Measurements from ENCODE around the gene RAD51B. TPM values are rescaled to one million over a fixed set of nuclear protein-coding genes. Genes with fewer than 3 reads are reported as not detected.
A peak's percentile ranks its signal among the peaks of the same experiment; 100 is the strongest.

RAD51B gene
- total RNA-seq, 4 donors from 2014 or later: 19.6 to 39.7 (median 25.4) TPM

GRCh38 chr14:68510201-68511128, 690.9 kb downstream of the RAD51B start:
- Histone ChIP-seq H3K4me1 (peaks cover 87% of the 10 kb centered on the region), H3K36me3 (no peaks in the 10 kb centered on the region), H3K27me3 (no peaks in the 10 kb centered on the region), H3K4me3 (no peak overlapping the region), H3K27ac (peak overlapping the region; percentile 78), H3K9me3 (no peaks in the 10 kb centered on the region)
- TF ChIP-seq EP300 (IDR thresholded peaks at IDR 0.05) (no peak), POLR2AphosphoS5 (IDR thresholded peaks at IDR 0.05) (no peak), POLR2A (IDR thresholded peaks at IDR 0.05) (no peak)
- TF ChIP-seq, protein P1, sequence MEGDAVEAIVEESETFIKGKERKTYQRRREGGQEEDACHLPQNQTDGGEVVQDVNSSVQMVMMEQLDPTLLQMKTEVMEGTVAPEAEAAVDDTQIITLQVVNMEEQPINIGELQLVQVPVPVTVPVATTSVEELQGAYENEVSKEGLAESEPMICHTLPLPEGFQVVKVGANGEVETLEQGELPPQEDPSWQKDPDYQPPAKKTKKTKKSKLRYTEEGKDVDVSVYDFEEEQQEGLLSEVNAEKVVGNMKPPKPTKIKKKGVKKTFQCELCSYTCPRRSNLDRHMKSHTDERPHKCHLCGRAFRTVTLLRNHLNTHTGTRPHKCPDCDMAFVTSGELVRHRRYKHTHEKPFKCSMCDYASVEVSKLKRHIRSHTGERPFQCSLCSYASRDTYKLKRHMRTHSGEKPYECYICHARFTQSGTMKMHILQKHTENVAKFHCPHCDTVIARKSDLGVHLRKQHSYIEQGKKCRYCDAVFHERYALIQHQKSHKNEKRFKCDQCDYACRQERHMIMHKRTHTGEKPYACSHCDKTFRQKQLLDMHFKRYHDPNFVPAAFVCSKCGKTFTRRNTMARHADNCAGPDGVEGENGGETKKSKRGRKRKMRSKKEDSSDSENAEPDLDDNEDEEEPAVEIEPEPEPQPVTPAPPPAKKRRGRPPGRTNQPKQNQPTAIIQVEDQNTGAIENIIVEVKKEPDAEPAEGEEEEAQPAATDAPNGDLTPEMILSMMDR (IDR thresholded peaks at IDR 0.05): no peak
- peak in 1 of 2 donors; percentile 87 for DNase-seq (ENCODE audit: low spot score in 2 of 2)
- 74% methylated on average over 11 of the region's 11 CpGs for WGBS

DNA sequence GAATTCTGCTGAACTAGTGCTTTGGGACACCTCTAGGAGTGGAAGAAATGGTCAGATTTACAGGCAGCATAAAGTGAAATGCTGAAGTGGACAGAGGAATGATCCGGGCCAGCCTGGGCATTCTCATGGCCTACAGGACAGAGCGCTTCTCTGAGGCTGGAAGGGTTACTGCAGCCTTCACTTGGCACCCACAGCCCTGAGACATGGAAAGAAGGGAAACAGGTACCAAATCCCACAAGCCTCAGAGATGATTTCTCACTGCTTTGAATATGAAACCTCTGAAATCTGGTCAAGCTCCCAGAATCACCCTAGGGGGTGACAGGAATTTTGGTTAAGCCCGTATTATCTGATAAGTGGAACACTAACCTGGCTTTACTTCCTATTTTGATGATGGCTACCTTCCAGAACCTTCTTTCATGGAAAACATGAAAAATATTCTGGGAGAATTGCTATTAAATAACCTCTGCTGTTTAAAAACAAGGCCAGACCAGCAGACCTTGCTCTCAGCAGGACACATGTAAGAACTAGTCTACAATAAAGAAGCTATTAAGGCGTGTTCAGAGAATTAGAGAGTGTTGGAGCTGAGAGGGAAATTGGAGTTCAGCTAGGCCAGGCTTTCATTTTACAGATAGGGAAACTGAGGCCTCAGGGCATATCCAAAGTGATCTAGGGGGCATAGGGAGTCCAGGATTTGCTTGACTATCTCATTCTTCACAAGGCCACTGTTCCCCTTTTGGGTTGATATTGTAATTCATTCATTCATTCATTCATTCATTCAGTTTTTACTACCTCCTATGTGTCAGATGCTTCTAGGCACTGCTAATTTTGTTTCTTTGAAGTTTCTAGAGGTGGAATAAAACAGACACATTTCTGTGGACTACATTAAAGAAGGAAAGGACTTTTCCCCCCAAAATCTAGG, 691.8 kb downstream of the RAD51B start:
- Histone ChIP-seq H3K27ac (peak overlapping the region; percentile 78), H3K4me3 (no peak overlapping the region), H3K27me3 (no peaks in the 10 kb centered on the region), H3K36me3 (no peaks in the 10 kb centered on the region), H3K4me1 (peaks cover 80% of the 10 kb centered on the region), H3K9me3 (no peaks in the 10 kb centered on the region)
- WGBS: 49% methylated on average over 4 of the region's 4 CpGs
- TF ChIP-seq, protein P1 (IDR thresholded peaks at IDR 0.05): no peak
- TF ChIP-seq POLR2AphosphoS5 (IDR thresholded peaks at IDR 0.05) (no peak), POLR2A (IDR thresholded peaks at IDR 0.05) (no peak), EP300 (IDR thresholded peaks at IDR 0.05) (no peak)
- no peak for DNase-seq (ENCODE audit: low spot score in 2 of 2)

DNA sequence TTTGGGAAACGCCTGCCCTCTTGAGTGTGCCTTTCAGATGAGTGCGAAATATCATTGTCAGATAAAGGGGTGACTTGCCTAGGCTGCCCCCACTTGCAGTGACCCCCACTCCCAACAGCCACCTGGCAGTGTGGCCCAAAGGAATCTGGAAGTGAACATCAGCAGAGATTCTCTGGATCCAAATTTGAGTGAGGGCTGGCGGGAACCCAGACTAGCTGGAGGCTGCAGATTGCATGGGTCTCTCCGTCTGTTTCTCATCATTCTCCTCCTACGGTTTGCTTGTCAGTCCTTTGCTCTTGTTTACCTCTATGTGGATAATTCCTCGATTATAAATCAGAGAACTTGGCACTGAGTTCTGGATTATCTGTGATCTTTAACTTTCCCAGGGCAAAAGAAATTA, 692.5 kb downstream of the RAD51B start:
- 38% methylated on average over 6 of the region's 6 CpGs for WGBS
- TF ChIP-seq POLR2AphosphoS5 (IDR thresholded peaks at IDR 0.05) (no peak), EP300 (IDR thresholded peaks at IDR 0.05) (no peak), POLR2A (IDR thresholded peaks at IDR 0.05) (no peak)
- Histone ChIP-seq H3K27ac (peak overlapping the region; percentile 78), H3K27me3 (no peaks in the 10 kb centered on the region), H3K4me3 (no peak overlapping the region), H3K36me3 (no peaks in the 10 kb centered on the region), H3K9me3 (no peaks in the 10 kb centered on the region), H3K4me1 (peaks cover 80% of the 10 kb centered on the region)
- no peak for DNase-seq (ENCODE audit: low spot score in 2 of 2)

DNA sequence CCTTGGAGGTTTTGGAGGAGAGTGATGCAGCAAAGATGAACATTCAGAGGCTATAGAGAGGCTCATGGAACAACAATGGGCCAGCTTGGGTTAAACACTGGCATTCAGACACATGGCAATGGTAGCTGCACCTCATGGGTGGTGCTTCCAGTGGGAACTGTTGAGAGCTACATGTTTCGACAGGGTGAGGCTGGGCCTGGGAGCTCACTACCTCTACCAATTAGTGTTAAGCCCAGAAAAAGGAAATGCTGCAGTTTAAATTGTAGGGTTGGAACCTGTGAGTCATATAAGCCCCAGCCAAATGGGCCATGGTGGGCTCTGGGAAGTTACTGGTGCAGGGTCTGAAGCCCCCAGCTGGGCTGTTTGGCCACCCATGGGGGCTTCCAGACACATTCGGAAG, 693.6 kb downstream of the RAD51B start:
- H3K27ac ChIP-seq: peak overlapping the region; percentile 78
- 59% methylated on average over 2 of the region's 2 CpGs for WGBS
- TF ChIP-seq EP300 (IDR thresholded peaks at IDR 0.05): no peak
- TF ChIP-seq, protein P1 (IDR thresholded peaks at IDR 0.05): no peak
- TF ChIP-seq POLR2AphosphoS5 (IDR thresholded peaks at IDR 0.05): no peak
- TF ChIP-seq POLR2A (IDR thresholded peaks at IDR 0.05): no peak
- H3K36me3 ChIP-seq: no peaks in the 10 kb centered on the region
- H3K27me3 ChIP-seq: no peaks in the 10 kb centered on the region
- no peaks in the 10 kb centered on the region for H3K9me3 ChIP-seq
- H3K4me3 ChIP-seq: no peak overlapping the region
- DNase-seq (ENCODE audit: low spot score in 2 of 2): no peak
- peaks cover 84% of the 10 kb centered on the region for H3K4me1 ChIP-seq

DNA sequence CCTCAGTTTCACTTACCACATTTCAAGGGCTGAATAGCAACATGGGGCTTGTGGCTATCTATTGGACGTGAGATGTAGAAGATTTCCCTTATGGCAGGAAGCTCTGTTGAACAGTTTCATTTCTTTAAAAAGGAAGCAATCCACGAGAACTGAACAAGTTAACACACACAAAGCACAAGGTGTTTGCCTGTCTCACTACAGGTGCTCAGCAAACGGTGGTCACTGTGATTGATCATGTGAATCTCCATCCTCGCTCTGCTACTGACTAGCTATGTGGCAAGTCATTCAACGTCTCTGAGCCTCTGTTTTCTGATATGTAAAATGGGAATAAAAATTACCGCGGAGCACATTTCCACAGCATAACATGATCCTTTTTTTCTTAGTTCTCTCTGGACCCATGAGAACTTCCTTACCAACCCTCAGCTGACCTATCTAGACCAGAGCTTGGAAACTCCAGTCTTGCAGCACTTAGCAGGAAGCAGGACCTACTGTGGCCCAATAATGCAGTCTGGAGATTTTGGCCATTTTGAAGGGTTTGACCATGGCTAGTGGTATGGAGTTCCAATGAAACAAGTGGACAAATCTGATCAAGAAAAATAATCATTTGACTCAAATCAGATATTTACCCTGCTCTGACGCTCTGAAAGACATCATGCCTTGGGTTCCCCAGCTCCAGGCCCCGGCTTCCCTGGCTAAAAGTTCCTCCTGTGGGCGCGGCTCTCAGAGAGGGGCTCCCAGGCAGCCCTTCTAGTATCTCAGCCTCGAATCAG, 694.4 kb downstream of the RAD51B start:
- Histone ChIP-seq H3K27ac (peak overlapping the region; percentile 78), H3K4me3 (no peak overlapping the region), H3K36me3 (no peaks in the 10 kb centered on the region), H3K4me1 (peaks cover 91% of the 10 kb centered on the region), H3K9me3 (no peaks in the 10 kb centered on the region), H3K27me3 (no peaks in the 10 kb centered on the region)
- TF ChIP-seq POLR2AphosphoS5 (IDR thresholded peaks at IDR 0.05) (no peak), EP300 (IDR thresholded peaks at IDR 0.05) (no peak), POLR2A (IDR thresholded peaks at IDR 0.05) (no peak)
- TF ChIP-seq, protein P1 (IDR thresholded peaks at IDR 0.05): no peak
- DNase-seq (ENCODE audit: low spot score in 2 of 2): no peak
- WGBS: 71% methylated on average over 12 of the region's 12 CpGs
